ENCODE results near the gene RASA3. TPM values are rescaled to one million over a fixed set of nuclear protein-coding genes. Genes with fewer than 3 reads are reported as not detected.
"Not testable (repeated sequence)": the region's sequence is repeated elsewhere in the genome, so short reads cannot be mapped to it uniquely, and the experiment has no call there.

The RASA3 gene
- total RNA-seq, 1 experiment from 2014 or later: 0.95 TPM

DNA sequence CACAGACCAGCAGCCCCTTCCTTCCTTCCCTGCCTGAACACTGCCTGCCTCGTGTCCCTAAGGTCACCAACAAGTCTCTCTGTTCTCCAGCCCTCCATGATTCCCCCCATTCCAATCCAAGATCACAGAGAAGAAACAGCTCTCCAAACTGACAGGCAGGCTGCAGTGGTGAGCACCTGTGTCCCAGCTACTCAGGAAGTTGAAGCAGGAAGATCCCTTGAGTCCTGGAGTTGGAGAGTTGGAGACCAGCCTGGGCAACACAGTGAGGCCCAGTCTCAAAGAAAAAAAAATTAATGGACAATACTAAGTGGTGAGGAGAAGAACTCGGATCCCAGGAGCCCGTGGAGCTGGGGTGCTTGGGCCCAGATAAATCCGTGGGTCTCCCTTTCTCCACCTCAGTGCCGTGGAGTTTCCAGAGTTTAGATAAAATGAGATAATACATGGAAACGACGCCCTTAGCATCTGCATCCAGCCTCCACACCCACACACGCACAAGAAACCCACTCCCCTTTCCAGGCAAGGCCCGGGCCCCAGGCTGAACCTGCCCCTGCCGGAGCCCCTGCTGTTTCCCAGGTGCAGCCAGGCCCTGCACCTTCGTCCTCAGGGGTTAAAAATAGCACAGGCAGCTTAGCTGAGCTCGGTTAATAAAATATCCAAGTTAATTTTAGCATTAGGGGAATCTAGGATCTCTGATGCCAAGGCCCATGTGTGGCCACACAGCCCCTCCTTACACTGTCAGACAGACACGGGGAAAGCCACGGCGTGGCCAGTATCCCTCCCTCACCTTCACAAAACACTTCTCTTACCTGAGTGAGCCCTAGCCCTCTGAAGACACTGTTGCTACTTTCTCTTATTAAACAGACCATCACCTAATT is 4.7 kb downstream of the RASA3 start:
- peaks cover 7% of the 10 kb centered on the region for H3K4me1 ChIP-seq
- no peak overlapping the region for H3K4me3 Mint-ChIP-seq (ENCODE audit: unreplicated experiment)

DNA sequence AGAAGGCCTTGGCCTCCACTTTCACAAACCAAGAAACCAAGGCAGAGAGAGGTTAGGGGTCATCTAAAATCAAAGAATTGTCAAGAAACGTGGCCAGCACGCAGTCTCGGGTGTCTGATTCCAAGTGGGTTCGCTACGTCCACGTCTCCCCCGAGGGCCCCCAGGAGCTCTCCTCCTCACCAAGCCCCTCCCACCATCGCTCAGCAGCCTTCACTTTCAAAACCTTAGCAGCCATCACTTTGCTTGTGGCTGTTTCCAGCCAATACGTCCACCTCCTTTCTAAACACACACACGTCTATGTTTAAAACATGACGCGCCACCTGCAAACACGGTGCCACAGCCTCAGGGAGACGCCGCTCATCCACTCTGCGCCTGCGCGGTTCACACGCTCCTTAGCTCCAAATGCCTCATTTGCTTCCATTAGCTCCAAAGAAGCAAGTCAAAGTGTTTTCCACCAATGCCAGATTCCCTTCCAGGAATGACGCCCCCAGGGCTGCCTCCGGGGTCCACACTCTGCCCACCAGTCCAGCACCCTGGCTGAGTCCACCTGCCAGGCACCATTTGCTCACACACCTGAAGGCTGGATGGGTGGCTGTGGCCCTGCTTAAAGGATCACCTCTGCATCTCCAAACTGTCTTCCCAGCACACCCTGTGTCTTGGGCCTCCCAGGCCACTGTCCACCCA is 5.5 kb downstream of the RASA3 start:
- Mint-ChIP-seq H3K27ac (ENCODE audit: unreplicated experiment) (no peak overlapping the region), H3K4me3 (ENCODE audit: unreplicated experiment) (no peak overlapping the region), H3K36me3 (ENCODE audit: insufficient read depth, unreplicated experiment) (no peaks in the 10 kb centered on the region), H3K9me3 (ENCODE audit: unreplicated experiment) (no peaks in the 10 kb centered on the region), H3K27me3 (ENCODE audit: insufficient read depth, unreplicated experiment) (peaks cover 5% of the 10 kb centered on the region), H3K4me1 (ENCODE audit: low read depth, unreplicated experiment) (no peaks in the 10 kb centered on the region)
- Histone ChIP-seq H3K4me3 (ENCODE audit: low read depth, low read length) (no peak overlapping the region), H3K27me3 (replicated peaks; ENCODE audit: control insufficient read depth, insufficient read depth, low read length) (0 out of 2 replicates have a peak, but pooled peaks cover 1% of the 10 kb centered on the region), H3K4me1 (peaks cover 9% of the 10 kb centered on the region), H3K36me3 (ENCODE audit: control insufficient read depth, insufficient read depth, low read length) (no peaks in the 10 kb centered on the region), H3K9me3 (no peaks in the 10 kb centered on the region)
- DNase-seq: no peak
- ChIA-PET POLR2A (no interaction called here), CTCF (no interaction called here)
- intact Hi-C loops (cut with micrococcal nuclease; ENCODE audit: unreplicated experiment): no loop called here
- no TSS peak for BruUV-seq (replicated peaks)
- TF ChIP-seq, protein P1, sequence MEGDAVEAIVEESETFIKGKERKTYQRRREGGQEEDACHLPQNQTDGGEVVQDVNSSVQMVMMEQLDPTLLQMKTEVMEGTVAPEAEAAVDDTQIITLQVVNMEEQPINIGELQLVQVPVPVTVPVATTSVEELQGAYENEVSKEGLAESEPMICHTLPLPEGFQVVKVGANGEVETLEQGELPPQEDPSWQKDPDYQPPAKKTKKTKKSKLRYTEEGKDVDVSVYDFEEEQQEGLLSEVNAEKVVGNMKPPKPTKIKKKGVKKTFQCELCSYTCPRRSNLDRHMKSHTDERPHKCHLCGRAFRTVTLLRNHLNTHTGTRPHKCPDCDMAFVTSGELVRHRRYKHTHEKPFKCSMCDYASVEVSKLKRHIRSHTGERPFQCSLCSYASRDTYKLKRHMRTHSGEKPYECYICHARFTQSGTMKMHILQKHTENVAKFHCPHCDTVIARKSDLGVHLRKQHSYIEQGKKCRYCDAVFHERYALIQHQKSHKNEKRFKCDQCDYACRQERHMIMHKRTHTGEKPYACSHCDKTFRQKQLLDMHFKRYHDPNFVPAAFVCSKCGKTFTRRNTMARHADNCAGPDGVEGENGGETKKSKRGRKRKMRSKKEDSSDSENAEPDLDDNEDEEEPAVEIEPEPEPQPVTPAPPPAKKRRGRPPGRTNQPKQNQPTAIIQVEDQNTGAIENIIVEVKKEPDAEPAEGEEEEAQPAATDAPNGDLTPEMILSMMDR (IDR thresholded peaks at IDR 0.05; ENCODE audit: insufficient read depth in 1 of 2, low read depth in 1 of 2, low read length in 1 of 2, severe bottlenecking in 1 of 2, unreplicated experiment in 1 of 2): no peak

More for the DNA sequence above, 4.7 kb downstream of the RASA3 start:
- 0 out of 2 replicates have a peak, but pooled peaks cover 1% of the 10 kb centered on the region for H3K27me3 ChIP-seq (replicated peaks; ENCODE audit: control insufficient read depth, insufficient read depth, low read length)
- no peak for DNase-seq
- CTCF ChIA-PET: no interaction called here
- intact Hi-C loops (cut with micrococcal nuclease; ENCODE audit: unreplicated experiment): no loop called here
- POLR2A ChIA-PET: no interaction called here
- no peaks in the 10 kb centered on the region for H3K4me1 Mint-ChIP-seq (ENCODE audit: low read depth, unreplicated experiment)
- no peaks in the 10 kb centered on the region for H3K36me3 Mint-ChIP-seq (ENCODE audit: insufficient read depth, unreplicated experiment)
- peaks cover 5% of the 10 kb centered on the region for H3K27me3 Mint-ChIP-seq (ENCODE audit: insufficient read depth, unreplicated experiment)
- H3K36me3 ChIP-seq (ENCODE audit: control insufficient read depth, insufficient read depth, low read length): no peaks in the 10 kb centered on the region
- H3K4me3 ChIP-seq (ENCODE audit: low read depth, low read length): no peak overlapping the region
- no TSS peak for BruUV-seq (replicated peaks)
- H3K27ac Mint-ChIP-seq (ENCODE audit: unreplicated experiment): no peak overlapping the region
- TF ChIP-seq, protein P1 (IDR thresholded peaks at IDR 0.05; ENCODE audit: insufficient read depth in 1 of 2, low read depth in 1 of 2, low read length in 1 of 2, severe bottlenecking in 1 of 2, unreplicated experiment in 1 of 2): no peak
- no peaks in the 10 kb centered on the region for H3K9me3 Mint-ChIP-seq (ENCODE audit: unreplicated experiment)
- no peaks in the 10 kb centered on the region for H3K9me3 ChIP-seq

DNA sequence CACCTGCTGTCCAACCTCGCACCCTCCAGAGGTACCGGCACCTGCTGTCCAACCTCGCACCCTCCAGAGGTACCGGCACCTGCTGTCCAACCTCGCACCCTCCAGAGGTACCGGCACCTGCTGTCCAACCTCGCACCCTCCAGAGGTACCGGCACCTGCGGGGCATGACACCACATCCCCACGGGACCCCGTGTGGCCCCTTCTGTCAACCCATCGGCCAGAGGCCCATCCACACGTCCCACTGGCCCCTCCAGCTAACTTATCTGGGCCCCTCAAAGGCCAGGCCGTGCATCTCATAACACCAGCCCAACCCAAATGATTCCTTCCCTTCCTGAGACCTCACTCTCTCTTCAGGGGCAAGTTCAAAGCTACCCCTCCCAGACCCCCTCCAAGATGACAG is 6.3 kb downstream of the RASA3 start:
- BruUV-seq (replicated peaks); H3K36me3 Mint-ChIP-seq (ENCODE audit: insufficient read depth, unreplicated experiment); DNase-seq; CTCF ChIA-PET; POLR2A ChIA-PET; intact Hi-C loops (cut with micrococcal nuclease; ENCODE audit: unreplicated experiment); H3K4me1 Mint-ChIP-seq (ENCODE audit: low read depth, unreplicated experiment); H3K9me3 ChIP-seq; H3K4me3 Mint-ChIP-seq (ENCODE audit: unreplicated experiment); H3K27me3 Mint-ChIP-seq (ENCODE audit: insufficient read depth, unreplicated experiment); H3K36me3 ChIP-seq (ENCODE audit: control insufficient read depth, insufficient read depth, low read length); H3K27ac Mint-ChIP-seq (ENCODE audit: unreplicated experiment); H3K9me3 Mint-ChIP-seq (ENCODE audit: unreplicated experiment); H3K27me3 ChIP-seq (replicated peaks; ENCODE audit: control insufficient read depth, insufficient read depth, low read length); H3K4me3 ChIP-seq (ENCODE audit: low read depth, low read length): not testable (repeated sequence)
- peaks cover 10% of the 10 kb centered on the region for H3K4me1 ChIP-seq
